A549 (cell line): ENCODE measurements around the gene DCTD.
A peak's percentile ranks its signal among the peaks of the same experiment; 100 is the strongest.

Experiments
- FOSL2 ChIP-seq, 2 experiments: fragments of 450-650 bp in 1 of 2; fragments of >200 bp in 1 of 2; sonication (Bioruptor Twin) in 1 of 2; formaldehyde crosslinking; IDR thresholded peaks; 2 replicates each; pipeline versions ENCODE4 v1.5.0 to v1.6.1; 2016 to 2020; ENCODE audit warnings: mild to moderate bottlenecking in 1 of 2, moderate library complexity in 1 of 2
- POLR2A ChIP-seq: IDR thresholded peaks from 2 replicates; pipeline ENCODE4 v1.6.1; 2012; ENCODE audit warnings: mild to moderate bottlenecking, low read length
- RAD21 ChIP-seq, 2 experiments: fragments of >200 bp in 1 of 2; sonication (Bioruptor Twin) in 1 of 2; formaldehyde crosslinking in 1 of 2; IDR thresholded peaks in 1 of 2; conservative IDR thresholded peaks in 1 of 2; 2 replicates in 1 of 2; 3 replicates in 1 of 2; pipeline ENCODE4 v1.6.1; 2012 to 2018; ENCODE audit warnings: inconsistent platforms in 1 of 2
- RNF2 ChIP-seq: fragments of 200-600 bp; sonication (generic); IDR thresholded peaks from 2 replicates; pipeline ENCODE4 v1.6.1; 2016; ENCODE audit warnings: low read depth, mild to moderate bottlenecking, antibody characterized with exemption, moderate library complexity, borderline replicate concordance
- TF ChIP-seq, protein P1 (sequence below): fragments of >200 bp; sonication (Bioruptor Twin); formaldehyde crosslinking; IDR thresholded peaks from 3 replicates; pipeline ENCODE4 v1.6.1; 2016
- TF ChIP-seq, protein P2 (sequence below): fragments of >200 bp; sonication (Bioruptor Twin); formaldehyde crosslinking; IDR thresholded peaks from 3 replicates; pipeline ENCODE4 v1.5.1; 2016

DNA sequence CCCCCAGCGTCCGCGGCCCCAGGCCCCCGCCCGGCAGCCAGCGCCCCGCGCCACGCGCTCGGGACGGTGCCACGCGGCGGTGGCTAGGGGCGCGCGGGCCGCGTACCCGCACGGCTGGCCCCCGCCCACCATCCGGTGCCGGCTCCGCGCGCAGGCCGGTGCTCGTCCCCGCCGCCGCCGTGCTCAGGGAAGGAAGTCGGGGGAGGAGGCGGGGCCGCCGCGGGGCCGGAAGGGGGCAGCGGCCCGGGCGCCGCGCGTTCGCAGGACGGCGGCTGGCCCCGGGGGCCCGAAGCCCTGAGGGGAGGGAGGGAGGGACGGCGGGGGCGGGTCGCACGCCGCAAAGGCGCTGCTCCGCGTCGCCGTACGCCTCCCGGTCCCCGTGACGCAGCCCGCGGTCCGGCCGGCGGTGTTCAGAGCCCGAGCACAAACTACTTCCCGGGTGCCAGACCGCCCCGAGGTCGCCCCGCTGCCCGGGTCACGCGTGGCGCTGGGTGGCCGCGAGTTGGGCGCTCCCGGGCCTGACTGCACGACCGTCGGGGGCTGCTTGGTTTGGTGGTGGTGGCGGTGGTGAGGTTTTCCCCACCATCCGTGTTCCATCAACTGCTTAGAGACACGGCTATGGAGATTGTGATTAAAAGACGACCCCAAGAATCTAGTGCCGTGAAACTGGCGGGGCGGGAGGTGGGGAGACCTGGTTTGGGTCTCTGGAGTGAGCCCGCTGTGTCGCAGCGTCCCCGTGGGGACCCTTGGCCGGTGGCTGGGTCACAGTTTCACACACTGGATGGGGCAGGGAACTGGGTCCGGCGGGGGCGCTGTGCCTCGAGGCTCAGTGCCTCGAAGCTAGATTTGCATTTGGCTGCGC, at the start of gene DCTD:
- TF ChIP-seq RAD21 (conservative IDR thresholded peaks at IDR 0.05 in 1 of 2, IDR thresholded peaks at IDR 0.05 in 1 of 2) (no peak), POLR2A (peak; percentile 43), RNF2 (no peak), FOSL2 (IDR thresholded peaks at IDR 0.05) (no peak), FOSL2 (CRISPR knock-in tag; IDR thresholded peaks at IDR 0.05) (no peak)
- TF ChIP-seq, protein P1, sequence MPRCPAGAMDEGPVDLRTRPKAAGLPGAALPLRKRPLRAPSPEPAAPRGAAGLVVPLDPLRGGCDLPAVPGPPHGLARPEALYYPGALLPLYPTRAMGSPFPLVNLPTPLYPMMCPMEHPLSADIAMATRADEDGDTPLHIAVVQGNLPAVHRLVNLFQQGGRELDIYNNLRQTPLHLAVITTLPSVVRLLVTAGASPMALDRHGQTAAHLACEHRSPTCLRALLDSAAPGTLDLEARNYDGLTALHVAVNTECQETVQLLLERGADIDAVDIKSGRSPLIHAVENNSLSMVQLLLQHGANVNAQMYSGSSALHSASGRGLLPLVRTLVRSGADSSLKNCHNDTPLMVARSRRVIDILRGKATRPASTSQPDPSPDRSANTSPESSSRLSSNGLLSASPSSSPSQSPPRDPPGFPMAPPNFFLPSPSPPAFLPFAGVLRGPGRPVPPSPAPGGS = 0 out of 3 replicates have a peak, but pooled peaks have one; percentile 50
- TF ChIP-seq, protein P2, sequence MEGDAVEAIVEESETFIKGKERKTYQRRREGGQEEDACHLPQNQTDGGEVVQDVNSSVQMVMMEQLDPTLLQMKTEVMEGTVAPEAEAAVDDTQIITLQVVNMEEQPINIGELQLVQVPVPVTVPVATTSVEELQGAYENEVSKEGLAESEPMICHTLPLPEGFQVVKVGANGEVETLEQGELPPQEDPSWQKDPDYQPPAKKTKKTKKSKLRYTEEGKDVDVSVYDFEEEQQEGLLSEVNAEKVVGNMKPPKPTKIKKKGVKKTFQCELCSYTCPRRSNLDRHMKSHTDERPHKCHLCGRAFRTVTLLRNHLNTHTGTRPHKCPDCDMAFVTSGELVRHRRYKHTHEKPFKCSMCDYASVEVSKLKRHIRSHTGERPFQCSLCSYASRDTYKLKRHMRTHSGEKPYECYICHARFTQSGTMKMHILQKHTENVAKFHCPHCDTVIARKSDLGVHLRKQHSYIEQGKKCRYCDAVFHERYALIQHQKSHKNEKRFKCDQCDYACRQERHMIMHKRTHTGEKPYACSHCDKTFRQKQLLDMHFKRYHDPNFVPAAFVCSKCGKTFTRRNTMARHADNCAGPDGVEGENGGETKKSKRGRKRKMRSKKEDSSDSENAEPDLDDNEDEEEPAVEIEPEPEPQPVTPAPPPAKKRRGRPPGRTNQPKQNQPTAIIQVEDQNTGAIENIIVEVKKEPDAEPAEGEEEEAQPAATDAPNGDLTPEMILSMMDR = peak; percentile 35
